Measurements from ENCODE around the gene KCTD6.

DNA sequence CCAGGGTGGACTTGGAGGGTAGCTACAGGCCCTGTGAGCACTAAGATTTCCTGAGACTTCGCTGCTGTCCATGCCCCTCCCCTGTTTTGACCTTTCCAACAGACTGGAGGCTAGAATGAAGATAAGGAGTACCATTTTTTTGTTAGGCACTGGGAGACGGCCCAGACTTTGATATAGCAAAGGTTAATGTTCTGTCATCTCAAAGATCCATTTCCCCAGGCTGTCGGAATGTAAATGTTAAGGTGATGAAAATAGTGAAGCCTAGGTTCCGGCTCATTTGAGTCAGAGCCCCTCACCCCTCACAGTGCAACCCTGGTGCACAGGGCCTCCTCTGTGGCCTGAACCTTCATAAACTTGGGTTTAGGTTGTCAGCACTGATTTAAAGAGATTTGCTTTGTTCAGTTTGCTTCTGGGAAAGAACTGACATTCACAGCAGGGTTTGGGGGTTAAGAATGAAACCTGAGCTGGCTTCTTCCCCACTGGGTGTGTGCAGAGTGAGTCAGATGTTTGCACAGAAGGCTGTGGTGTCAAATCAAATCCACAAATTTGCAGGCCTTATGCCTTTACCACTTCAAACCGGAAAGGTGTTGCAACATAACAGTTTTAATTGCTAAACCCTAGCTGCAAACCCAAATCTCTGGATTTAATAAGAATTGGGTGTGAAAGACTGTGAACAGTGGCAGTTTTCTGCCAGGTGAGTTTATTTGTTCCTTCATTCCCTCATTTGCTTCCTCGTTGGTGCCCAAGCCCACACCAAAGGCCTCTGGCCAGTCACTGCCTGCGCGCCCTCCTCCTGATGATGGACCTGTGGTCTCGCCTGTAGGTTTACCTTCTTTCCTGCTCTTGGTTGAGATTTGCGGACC is 20.6 kb upstream of the KCTD6 start:
- TF ChIP-seq, protein P1, sequence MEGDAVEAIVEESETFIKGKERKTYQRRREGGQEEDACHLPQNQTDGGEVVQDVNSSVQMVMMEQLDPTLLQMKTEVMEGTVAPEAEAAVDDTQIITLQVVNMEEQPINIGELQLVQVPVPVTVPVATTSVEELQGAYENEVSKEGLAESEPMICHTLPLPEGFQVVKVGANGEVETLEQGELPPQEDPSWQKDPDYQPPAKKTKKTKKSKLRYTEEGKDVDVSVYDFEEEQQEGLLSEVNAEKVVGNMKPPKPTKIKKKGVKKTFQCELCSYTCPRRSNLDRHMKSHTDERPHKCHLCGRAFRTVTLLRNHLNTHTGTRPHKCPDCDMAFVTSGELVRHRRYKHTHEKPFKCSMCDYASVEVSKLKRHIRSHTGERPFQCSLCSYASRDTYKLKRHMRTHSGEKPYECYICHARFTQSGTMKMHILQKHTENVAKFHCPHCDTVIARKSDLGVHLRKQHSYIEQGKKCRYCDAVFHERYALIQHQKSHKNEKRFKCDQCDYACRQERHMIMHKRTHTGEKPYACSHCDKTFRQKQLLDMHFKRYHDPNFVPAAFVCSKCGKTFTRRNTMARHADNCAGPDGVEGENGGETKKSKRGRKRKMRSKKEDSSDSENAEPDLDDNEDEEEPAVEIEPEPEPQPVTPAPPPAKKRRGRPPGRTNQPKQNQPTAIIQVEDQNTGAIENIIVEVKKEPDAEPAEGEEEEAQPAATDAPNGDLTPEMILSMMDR (conservative IDR thresholded peaks at IDR 0.05; ENCODE audit: low read depth, low read length), result no peak
- no peak for TF ChIP-seq EZH2 (IDR thresholded peaks at IDR 0.05; ENCODE audit: borderline replicate concordance, low read depth, low read length, poor library complexity, severe bottlenecking)

Measured in A673 (cell line).